Ramos (cell line): Measurements from ENCODE around the gene OR4C13.
"Not testable (repeated sequence)": the region's sequence is repeated elsewhere in the genome, so short reads cannot be mapped to it uniquely, and the experiment has no call there.

Source experiments
- in situ Hi-C: fragments of 300-500 bp; cut with MboI; formaldehyde crosslinking; loops from one replicate; pipeline ENCODE4 v1.14.3; 2022; ENCODE audit warnings: low sequenced_read_pairs; ENCODE audit not compliant: unreplicated experiment

OR4C13 gene

DNA sequence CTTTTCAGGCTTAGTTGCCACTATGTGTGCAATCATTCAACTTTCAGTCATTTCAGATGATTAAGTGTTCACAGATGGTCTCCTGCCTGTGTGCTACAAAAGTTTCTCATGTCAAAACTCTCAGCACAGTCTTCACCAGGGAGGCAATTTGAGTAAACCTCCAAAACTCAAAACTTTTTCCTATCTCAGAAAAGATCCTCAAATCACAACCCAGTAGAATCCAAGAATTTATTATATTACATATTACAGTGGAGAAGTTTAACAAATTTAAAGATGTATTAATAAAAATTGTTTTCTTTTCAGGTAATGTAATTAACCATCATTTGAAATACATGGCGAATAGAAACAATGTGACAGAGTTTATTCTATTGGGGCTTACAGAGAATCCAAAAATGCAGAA is at the start of gene OR4C13:
Gene OR4C13 (plus strand): TSS at position 301 of the 400 bp plus-strand sequence. CDS start 32 bp downstream, at position 333.
- in situ Hi-C loops = no loop called here

DNA sequence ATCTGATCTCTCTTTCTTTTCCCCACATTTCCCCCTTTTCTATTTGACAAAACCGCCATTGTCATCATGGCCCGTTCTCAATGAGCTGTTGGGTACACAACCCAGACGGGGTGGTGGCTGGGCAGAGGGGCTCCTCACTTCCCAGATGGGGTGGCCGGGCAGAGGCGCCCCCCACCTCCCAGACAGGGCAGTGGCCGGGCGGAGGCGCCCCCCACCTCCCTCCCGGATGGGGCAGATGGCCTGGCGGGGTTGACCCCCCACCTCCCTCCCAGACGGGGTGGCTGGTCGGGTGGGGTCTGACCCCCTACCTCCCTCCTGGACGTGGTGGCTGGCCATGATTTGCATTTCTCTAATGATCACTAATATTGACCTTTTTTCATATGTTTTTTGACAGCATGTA is 40.7 kb upstream of the OR4C13 start:
- in situ Hi-C loops = not testable (repeated sequence)

DNA sequence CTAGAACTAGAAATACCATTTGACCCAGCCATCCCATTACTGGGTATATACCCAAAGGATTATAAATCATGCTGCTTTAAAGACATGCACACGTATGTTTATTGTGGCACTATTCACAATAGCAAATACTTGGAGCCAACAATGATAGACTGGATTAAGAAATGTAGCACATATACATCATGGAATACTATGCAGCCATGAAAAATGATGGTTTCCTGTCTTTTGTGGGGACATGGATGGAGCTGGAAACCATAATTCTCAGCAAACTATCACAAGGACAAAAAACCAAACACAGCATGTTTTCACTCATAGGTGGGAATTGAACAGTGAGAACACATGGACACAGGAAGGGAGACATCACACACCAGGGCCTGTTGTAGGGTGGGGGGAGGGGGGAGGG is 3.5 kb upstream of the OR4C13 start:
- in situ Hi-C loops = loop anchor here (25.0 kb wide), 1 partner anchor 89 kb away; the partner anchor contains the start of gene OR4C45

- in situ Hi-C loops = not testable (repeated sequence)
Observed at GRCh38 chr11:49973439-49973838, 21.2 kb downstream of the OR4C13 start.

GRCh38 chr11:49982435-49982834 is 30.2 kb downstream of the OR4C13 start, which contains the start of gene OR4C12:
Gene OR4C12 (minus strand): TSS chr11:49982535. CDS start chr11:49982501, 34 bp downstream.
- in situ Hi-C loops = not testable (repeated sequence)

- in situ Hi-C loops = no loop called here
Observed at GRCh38 chr11:49995565-49995964, 43.4 kb downstream of the OR4C13 start.
